OCI-LY3 (cell line): ENCODE measurements around the gene ZNF366.

Source experiments
- EZH2phosphoT487 ChIP-seq: fragments of 200-600 bp; shearing (Covaris generic); IDR thresholded peaks from 2 replicates; pipeline ENCODE4 v1.6.1; 2018; ENCODE audit warnings: antibody characterized with exemption, mixed run types, low read depth
- TF ChIP-seq, protein P1 (sequence below): fragments of 200-600, 300-600 bp; sonication (generic); IDR thresholded peaks from 2 replicates; pipeline ENCODE4 v1.5.1; 2014; ENCODE audit warnings: antibody characterized with exemption, low read length, low read depth

DNA sequence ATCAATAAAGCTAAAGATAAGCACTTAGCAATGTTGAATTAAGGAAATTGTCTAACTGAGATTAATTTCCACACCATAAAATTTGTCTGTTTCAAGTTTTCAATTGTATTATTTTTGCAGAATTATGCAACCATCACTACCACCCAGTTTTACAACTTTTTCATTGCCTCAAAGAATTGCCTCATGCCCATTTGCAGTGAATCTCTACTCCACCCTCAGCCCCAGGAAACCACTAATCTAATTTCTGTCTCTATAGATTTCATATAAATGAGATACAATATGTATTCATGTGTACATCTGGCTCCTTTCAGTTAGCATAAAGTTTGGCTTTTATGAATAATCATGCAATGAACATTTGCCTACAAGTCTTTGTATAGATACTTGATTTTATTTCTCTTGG lies 114.2 kb downstream of the ZNF366 start:
- TF ChIP-seq, protein P1, sequence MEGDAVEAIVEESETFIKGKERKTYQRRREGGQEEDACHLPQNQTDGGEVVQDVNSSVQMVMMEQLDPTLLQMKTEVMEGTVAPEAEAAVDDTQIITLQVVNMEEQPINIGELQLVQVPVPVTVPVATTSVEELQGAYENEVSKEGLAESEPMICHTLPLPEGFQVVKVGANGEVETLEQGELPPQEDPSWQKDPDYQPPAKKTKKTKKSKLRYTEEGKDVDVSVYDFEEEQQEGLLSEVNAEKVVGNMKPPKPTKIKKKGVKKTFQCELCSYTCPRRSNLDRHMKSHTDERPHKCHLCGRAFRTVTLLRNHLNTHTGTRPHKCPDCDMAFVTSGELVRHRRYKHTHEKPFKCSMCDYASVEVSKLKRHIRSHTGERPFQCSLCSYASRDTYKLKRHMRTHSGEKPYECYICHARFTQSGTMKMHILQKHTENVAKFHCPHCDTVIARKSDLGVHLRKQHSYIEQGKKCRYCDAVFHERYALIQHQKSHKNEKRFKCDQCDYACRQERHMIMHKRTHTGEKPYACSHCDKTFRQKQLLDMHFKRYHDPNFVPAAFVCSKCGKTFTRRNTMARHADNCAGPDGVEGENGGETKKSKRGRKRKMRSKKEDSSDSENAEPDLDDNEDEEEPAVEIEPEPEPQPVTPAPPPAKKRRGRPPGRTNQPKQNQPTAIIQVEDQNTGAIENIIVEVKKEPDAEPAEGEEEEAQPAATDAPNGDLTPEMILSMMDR: no peak
- no peak for TF ChIP-seq EZH2phosphoT487
